Daoy (cell line): Measurements from ENCODE around the gene ZDHHC14. TPM values are rescaled to one million over a fixed set of nuclear protein-coding genes. Genes with fewer than 3 reads are reported as not detected.
"Not testable (repeated sequence)": the region's sequence is repeated elsewhere in the genome, so short reads cannot be mapped to it uniquely, and the experiment has no call there.

ENCODE experiments used
- DNase-seq: peaks from one replicate; pipeline ENCODE4 v3.0.0-alpha.2; 2015; ENCODE audit warnings: low read depth
- total RNA-seq: library from RNA; depleted of rRNA; stranded (reverse); fragments of >200 nt; shearing (Covaris generic); gene quantifications from 2 replicates; pipeline ENCODE4 v1.2.3, GENCODE V29; 2014

Gene ZDHHC14
- total RNA-seq, 1 experiment from 2014 or later, result 12.2 TPM

DNA sequence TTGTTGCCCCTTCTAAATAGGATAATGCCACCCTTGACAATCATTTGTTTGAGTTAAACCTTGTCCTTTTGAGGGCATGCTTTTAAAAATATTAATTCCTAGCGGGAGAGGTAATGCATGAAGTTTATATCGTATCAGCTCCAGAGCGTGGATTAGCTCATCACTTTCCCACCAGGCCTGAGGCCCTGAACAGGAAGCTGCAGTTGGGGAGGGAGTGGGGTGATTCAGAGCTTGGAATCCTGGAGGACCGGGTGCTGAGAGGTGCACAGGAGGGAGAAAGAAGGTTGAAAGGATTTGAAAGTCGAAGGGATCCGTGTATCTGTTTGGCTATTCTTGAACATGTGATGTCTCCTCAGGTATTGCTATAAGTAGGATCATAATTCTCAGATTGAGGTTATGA, 25.0 kb downstream of the ZDHHC14 start:
- peak; percentile 94 for DNase-seq

GRCh38 chr6:157406661-157407060, 25.7 kb downstream of the ZDHHC14 start:
- DNase-seq, result no peak

GRCh38 chr6:157407646-157408045, 26.7 kb downstream of the ZDHHC14 start:
- no peak for DNase-seq

DNA sequence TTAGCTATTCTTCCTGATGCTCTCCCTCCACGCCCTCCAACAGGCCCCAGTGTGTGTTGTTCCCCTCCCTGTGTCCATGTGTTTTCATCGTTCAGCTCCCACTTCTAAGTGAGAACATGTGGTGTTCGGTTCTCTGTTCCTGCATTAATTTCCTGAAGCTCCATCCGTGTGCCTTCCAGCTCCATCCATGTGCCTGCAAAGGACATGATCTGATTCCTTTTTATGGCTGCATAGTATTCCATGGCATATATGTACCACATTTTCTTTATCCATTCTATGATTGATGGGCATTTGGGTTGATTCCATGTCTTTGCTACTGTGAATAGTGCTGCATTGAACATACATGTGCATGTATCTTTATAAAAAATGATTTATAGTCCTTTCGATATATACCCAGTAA, 27.4 kb downstream of the ZDHHC14 start:
- DNase-seq, result not testable (repeated sequence)

DNA sequence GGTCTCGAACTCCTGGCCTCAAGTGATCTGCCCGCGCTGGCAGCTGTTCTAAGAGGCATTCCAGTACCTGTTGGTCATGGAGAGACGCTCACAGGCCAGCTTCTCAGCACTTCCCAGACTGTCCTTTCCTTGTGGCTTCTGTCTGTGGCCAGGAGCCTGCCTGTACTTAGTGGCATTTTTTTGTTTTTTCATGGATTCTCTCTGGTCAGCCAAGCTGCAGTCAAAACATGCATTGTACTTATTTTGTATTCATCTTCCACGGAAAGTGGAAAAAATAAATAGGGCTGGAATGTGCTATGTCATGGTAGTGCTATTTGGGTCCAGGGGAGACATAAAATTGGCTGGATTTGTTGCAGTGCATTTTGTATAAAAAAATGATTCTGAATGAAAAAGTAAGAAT, 29.1 kb downstream of the ZDHHC14 start:
- no peak for DNase-seq

DNA sequence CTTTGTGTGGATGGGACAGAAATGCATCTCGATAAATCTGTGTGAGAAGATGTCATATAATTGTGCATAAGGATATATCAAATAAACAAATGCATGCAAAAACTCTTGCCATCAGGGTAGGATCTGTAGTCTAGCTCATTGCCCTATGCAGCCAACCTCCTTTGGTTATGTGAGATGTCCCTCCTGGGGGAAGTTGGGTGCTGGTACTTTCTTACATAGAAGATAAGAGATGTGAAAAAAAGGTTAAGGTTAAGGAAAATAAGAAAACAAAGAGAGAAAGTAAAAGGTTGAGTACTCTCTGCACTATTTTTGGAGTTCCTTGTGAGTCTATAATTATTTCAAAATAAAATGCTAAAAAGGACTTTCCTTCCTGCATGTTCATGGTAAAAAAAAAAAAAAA, 30.4 kb downstream of the ZDHHC14 start:
- DNase-seq, result no peak

- no peak for DNase-seq
Measured at GRCh38 chr6:157412791-157413190, 31.8 kb downstream of the ZDHHC14 start.

DNA sequence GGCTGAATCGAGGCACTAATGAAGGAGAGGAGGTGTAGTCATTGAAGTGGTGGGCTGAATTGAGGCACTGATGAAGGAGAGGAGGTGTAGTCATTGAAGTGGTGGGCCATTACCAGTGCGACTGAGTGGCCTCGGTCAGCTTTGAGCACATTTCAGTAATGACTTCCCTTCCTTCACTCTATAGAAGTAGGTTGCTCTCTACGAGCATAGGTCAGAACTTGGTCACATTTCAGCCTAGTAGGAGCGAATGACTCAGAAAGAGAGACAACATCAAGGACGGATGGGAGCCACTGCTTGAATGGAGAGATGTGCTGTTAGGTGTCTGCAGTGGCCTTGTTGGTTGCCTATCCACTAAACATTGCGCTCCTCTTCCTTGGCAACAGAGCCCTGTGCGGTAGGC, 39.5 kb downstream of the ZDHHC14 start:
- DNase-seq, result no peak

- DNase-seq, result no peak
Measured at GRCh38 chr6:157424491-157425020, 43.6 kb downstream of the ZDHHC14 start.

DNA sequence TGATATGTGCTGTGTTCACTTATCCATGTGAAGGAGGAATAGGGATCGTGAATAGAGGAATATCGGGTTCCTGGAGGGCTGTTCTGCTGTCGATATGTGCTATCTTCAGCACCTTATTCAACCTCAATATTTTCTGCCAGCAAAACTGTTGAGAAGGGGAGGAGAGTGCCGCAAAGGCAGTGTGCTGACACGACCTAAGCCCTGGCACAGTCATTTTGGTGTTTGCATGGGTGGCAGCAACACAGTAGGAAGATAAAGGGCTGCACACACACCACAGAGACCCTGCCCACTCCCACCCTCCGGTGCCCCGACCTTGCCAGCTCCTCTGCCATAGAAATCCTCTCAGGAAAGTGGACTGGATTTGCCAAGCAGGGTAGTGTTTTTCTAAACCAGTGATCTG, 47.0 kb downstream of the ZDHHC14 start:
- no peak for DNase-seq

DNA sequence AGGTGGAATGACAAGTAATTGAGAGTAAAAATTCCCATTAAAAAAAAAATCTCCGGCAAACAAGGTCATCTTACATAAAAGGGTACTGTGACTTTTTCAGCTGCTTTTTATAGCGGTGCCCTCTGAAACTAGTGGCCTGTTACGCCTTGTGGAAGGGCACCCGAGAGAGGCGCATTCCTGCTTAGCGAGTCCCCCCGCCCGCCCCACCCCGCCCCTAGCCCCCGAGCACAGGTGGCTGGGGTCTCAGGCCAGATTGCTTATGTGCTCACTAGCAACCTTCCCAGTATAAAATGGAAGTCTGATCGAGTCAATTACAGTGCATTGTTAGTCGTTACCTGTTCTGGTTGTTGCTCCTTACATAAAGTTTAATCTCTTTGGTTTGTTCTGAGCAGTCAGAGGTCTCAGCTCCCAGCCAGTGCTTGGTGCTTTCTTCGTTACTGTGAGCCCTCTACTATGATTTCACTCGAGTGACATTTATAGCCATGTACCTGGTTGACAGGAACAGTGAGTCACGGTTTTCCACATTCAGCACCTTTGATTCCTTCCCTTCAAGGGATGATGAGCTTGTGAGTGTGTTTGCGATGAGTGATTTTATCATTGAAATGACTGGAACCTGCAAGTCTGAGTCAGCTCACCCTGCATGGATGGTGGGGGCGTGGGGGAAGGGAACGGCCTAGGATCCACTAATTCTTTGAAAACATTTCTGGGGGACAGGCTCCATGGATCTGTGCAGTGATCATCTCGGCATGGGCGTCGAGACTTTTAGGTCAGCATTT, 47.6 kb downstream of the ZDHHC14 start:
- peak; percentile 52 for DNase-seq

GRCh38 chr6:157429248-157429647, 48.3 kb downstream of the ZDHHC14 start:
- no peak for DNase-seq

- DNase-seq, result no peak
Measured at GRCh38 chr6:157430834-157431233, 49.8 kb downstream of the ZDHHC14 start.

GRCh38 chr6:157432231-157432891, 51.4 kb downstream of the ZDHHC14 start:
- no peak for DNase-seq

GRCh38 chr6:157432892-157433265, 51.9 kb downstream of the ZDHHC14 start:
- DNase-seq, result no peak

DNA sequence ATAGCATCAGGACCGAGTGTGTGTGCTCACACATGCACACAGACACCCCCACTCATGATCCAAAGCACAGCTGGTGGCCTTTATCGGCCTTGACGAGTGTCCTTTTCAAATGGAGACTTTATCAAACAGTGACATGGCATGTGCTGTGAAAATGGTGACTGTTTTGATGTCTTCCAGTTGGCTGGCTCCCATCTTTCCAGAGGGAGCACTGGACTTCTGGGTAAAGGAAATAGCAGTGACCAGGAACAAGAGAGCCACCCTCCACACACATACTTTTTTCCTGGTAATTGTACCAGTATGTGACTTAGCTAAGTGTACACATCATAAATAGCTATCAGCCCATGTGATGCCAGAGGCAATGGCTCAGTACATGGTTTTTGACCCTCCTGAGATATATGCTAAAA, 52.7 kb downstream of the ZDHHC14 start:
- DNase-seq, result no peak

DNA sequence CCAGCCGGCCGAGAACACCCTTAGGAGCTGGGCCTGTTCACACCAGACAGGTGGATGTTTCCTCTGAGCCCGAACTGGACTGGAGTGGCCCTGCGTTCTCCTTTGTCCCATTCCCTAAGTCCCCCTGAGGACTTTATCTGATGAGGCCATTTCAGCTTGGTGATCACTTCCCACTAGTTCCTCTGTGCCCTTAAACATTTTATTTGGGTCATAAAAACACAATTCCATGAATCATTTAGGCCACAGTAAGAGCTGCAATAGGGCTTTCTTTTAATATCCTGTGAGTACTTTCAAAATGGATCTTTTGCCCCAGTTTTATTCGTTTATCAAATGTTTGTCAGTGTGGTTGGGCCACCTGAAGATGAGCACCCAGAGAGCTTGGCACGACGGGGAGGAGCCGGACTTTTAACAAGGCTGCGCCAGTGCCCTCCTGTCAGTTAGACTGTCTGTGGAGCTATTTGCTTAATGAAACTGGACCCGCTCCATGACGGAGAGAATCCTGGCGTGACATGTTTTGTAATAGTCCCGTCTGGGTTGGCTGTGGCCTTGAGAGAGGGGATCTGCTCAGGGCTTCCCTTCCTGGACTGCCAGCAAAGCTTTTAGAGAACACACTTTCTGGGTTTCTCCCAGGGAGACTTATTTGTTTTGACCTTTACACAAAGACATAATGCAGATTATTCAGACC, 53.5 kb downstream of the ZDHHC14 start:
- no peak for DNase-seq

- no peak for DNase-seq
Measured at GRCh38 chr6:157436219-157436943, 55.4 kb downstream of the ZDHHC14 start.

GRCh38 chr6:157436944-157437336, 56.0 kb downstream of the ZDHHC14 start:
- DNase-seq, result no peak

GRCh38 chr6:157438611-157439111, 57.7 kb downstream of the ZDHHC14 start:
- DNase-seq, result no peak

- no peak for DNase-seq
Measured at GRCh38 chr6:157440171-157440570, 59.2 kb downstream of the ZDHHC14 start.

- DNase-seq, result peak; percentile 68
Measured at GRCh38 chr6:157442291-157442690, 61.3 kb downstream of the ZDHHC14 start.
